GM21390 (cell line): ENCODE data around the gene IL12B.
"Not testable (repeated sequence)": the region's sequence is repeated elsewhere in the genome, so short reads cannot be mapped to it uniquely, and the experiment has no call there.

Experiments used
- ATAC-seq: cut with Tn5 transposase; IDR thresholded peaks from one replicate; pipeline ENCODE4 v1.9.1; 2021; ENCODE audit not compliant: unreplicated experiment

Gene IL12B

DNA sequence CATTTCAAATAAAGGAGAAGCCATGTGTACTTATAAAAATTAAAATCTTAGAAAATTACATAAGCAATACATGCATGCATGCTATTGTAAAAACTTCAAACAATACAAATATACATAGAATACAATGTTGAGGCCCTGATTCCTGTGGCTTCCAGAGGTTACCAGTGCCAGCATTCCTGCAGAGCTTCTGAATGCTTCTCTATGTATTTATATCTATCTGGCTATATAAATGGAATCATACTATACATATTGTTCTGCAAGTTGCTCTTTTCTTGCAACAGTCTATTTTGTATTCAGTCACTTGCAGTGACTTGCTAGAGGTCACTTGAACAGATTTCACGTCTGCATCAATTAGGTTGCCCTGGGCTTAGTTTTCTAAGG lies 3.2 kb upstream of the IL12B start:
- no peak for ATAC-seq

DNA sequence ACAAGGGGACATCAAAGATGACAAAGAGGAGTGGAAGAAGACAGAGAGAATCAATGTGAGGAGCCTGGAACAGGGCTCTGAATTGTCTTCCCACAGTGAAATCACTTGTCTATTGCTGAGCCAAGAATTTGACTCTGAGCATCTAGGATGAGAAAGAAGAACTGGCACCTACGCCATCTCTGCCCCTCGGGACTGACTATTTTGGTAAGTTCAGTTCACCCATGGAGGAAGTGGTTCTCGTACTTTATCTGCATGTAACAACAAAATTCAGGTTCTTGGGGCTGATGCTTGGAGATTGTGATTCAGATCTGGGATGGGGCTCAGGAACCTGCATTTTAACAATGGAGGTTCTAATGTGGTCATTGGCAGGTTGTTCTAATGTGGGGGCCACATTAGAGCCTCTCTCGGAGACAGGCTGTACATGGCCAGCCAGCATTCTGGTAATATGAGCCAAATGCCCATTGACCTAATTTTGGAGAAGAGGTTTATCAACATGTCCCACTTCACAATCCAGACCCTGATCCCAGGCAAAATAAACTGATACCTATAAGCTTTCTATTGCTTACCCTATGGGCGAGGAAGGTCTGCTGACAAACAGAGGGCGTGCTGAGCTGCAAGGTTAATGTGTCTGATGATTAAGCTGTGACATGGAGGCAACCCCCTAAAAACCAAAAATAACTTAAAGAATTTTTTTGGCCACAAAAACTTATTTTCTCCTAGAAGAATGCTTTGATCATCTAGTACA lies 2.7 kb upstream of the IL12B start:
- ATAC-seq = no peak

DNA sequence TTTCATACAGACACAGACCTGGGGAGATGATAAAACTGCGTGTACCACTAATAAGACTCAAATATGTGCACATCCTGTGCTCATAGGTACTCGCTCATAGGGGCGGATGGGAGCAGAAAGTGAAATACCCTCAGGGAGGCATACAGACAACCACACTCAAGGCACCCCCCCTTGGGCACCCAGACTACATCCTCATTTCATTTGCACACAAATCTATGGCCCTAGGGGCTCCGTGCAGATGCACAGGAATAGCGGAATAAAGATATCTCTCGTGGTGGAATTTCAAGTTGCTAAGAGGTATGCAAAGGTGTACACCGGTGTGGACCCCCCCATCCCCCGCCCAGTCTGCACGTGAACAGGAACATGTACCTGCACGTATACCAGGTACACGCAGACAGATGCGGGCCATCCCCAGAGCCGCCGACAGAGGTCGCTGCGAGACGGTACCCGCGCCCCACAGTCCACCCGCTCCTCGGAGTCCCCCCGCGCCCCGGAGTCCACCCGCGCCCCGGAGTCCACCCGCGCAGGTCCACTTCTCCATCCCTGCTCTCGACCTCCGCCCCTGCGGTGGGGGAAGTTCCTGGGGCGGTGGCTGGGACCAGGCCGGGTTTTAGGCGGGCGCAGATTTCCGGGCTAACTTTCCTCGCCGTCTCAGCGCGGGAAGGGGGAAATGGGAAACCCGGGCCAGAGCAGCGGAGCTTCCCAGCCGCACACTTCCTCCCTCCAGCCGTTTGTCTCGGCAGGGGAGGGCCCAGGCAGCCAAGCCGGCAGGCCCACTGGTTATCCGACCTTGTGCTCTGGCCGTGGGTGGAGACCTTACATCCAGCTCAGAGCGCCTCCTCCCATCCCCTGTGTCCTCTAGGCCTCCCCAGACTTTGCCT lies 1.0 kb upstream of the IL12B start:
- ATAC-seq = peak; percentile 64

DNA sequence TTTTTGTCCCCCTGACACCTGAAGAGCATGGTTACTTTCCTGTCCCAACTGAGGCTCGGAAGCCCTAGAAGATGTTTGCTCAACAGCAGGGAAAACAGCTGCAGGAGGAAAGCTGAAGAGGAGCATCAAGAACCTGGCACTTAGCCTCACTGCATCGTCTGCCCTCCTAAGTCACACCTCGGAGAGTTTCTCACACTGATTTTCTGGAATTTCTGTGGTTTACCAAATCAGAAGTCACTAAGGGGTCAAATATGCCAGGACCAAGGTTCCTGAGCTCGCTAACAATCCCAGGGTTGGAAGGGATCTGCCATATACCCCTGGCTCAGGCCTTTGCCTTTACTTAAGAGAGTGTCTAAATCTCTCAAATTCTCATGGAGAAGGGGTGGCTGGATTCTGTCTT lies 5.3 kb downstream of the IL12B start:
- ATAC-seq = no peak

DNA sequence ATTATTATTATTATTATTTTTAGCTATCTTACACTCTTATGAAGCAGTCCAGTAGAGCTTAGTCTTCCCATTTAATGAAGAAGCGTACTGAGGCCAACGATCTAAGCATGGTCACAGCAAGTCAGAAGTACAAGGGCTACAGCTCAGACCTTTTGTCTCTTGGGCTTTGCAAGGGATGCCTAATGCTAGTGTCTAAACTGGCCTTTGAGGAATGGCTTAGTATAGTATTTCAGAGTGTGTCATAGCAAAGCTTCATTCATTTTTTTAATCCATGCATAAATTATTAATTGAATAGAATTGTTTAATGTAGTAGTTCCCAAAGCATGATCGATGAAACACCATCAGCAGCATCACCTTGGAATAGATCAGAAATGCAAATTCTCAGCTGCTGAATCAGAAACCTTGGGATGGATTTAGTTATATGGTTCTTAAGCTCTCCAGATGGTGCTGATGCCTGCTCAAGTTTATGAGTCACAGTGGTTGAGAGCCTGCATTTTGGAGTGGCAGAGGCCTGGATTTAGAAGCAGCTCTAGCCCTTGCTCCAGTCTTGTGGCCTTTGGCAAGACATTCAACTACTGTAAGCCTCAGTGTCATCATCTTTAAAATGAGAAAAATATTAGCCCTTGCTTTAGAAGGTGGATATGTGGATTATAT lies 6.1 kb downstream of the IL12B start:
- ATAC-seq = no peak

DNA sequence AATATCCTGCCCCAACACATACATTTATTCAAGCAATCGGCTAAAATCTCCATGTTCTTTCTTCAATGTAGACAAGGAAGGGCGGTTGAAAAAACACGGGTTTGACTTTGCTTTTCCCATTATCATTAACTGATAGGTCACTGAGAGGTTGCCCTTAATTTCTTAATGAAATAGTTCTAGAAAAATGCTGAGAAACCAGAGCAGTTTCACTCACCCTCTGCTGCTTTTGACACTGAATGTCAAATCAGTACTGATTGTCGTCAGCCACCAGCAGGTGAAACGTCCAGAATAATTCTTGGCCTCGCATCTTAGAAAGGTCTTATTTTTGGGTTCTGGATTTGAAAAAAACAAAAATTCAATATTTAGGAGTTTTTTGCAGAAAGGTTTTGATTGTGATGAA lies 8.1 kb downstream of the IL12B start:
- ATAC-seq = no peak

DNA sequence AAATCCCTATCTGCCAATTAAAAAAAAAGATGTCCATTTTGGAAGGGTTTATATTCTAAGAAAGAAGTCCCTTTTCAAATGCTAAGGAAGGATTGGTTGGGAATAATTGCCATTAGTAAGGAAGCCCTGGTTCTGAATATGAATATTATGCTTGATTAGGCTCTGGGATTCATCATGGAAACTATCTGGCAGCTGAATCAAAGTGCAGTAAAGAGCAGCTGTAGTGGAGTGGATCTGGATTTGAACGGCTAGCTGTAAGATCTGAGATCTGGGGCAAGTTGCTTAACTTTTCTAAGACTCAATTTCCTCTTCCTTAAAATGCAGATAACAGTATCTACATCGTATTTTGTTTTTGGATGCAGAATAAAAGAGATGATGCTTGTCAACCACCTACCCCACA lies 10.5 kb downstream of the IL12B start:
- ATAC-seq = no peak

DNA sequence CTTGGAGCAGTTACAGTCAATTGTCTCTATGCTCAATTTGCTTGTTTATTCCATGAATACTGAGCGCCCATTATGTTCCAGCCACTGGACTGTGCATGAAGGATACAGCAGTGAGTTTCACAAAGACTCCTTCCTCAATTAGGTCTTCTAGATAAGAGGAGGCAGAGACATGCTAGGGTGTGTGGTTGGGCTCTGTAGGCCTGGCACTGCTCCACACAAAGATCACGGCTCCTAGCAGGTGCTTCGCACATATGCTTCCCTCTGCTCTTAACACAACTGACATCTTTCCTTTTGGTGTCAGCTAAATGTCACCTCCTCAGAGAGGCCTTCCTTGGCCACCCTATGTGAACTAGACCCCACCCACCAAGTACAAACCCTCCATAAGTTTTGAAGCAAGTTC lies 10.9 kb downstream of the IL12B start:
- ATAC-seq = no peak

DNA sequence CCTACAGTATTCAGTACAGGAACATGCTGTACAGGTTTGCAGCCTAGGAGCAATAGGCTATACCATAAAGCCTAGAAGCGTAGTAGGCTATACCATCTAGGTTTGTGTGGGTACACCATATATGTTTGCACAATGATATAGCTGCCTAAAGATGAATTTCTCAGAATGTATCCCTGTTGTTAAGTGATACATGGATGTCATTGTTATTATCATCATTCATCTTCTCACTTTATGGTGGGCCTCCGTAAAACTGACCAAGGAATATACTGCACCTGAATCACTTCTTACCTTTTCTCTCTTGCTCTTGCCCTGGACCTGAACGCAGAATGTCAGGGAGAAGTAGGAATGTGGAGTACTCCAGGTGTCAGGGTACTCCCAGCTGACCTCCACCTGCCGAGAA lies 11.8 kb downstream of the IL12B start:
- no peak for ATAC-seq

DNA sequence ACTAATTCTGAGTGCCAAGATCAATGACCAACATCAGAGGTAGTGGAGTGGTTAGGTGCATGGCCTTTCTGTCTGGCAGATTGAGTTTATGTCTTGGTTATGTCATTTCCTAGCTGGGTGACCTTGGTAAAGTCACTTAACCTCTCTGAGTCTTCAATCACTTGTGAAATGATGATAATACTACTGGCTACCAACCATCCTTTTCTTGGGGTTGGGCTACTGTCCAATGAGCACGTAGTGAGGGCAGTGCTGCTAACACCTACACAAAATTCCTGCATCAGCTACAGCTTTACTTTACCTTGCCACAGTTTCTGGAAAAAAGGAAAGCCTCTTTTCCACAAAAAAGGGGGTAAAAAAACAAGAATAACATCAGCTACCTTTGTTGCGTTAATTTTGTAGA lies 12.4 kb downstream of the IL12B start:
- no peak for ATAC-seq

DNA sequence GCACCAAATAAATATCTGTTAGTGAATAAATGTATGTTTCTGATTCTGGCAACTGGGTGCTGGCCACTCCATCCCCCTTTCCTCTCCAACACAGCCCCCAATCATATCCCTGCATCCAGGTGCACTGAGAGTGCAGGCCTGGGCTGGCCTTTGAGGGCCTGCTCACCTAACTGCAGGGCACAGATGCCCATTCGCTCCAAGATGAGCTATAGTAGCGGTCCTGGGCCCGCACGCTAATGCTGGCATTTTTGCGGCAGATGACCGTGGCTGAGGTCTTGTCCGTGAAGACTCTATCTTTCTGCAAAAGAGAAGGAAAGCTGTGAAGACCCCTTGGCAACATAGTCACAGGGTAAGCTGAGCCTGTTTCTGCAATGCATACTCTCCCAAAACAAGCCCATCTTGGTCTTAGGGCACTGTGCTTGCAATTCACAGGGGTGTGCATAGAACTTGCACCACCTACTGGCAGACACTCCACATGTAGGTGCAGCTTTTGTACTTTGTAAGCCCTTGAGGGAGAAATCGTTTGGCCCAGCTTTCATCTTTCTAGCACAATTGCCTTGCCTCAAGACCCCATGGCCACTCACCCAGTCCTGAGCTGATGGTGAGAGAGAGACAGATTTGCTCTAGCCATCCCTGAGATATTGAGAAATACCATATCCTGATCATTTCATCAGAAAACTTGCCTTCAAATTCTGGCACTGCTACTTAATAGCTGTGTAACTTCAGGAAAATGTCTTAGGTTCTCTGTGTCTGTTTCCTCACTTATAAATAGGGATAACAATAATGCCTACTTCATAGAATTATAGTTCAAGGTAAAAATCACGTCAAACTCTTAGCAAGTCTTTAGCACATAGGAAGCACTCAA lies 13.5 kb downstream of the IL12B start:
- peak; percentile 71 for ATAC-seq

DNA sequence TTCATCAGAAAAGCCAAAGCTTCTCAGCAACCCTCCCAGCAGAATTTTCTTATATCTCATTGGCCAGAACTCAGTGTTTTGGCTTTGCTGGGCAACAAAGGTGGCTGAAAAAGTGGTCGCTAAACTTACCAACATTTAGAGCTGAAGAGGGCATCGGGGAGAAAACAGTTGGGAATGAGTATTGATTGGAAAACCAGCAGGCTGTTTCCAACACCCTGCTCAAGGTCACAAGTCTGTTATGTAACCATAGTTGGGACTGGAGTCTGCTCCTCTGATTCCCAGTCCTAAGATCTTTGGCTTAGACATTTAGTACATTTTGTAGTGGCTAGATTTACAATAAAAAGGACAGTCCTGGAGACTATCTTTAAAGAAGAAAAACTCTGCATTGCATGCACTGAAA lies 17.1 kb downstream of the IL12B start:
- ATAC-seq = no peak

DNA sequence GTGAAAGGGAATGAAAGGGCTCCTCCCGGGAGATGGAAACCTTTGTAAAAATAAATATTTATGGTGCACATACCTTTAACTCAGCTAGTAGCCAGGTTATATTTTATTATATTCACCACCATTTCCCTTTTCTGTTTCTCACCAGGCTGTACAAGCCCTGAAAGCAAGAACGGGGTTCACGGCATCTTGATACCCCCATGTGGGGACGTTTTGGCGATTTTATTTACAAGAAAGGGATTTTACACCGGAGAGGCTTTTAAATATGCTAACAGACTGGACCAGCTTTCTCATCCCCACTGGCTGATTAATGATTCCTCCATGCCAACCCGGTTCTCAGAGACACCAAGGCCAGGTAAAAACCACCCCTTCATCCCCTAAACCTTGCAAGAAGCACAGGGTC lies 19.2 kb downstream of the IL12B start:
- ATAC-seq = no peak

DNA sequence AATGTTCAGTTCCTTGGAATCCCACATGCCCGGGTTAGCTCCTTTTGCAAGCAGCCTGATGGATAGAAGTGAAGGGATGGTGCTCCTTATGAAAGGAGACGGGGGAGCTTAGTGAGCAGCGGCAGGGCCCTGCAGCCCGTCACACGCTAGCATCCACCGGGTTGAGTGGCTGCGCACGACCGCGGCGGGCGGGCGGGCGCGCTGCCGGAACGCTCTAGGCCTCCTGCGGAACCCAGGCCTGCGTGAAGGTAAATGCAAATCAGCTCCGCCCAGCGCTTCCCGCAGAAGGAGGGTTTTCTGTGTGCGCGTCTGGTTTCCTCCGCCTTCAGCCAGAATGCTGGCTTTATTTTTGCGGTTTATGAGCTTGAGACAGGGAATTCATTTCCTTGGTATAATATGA lies 19.8 kb downstream of the IL12B start:
- no peak for ATAC-seq

DNA sequence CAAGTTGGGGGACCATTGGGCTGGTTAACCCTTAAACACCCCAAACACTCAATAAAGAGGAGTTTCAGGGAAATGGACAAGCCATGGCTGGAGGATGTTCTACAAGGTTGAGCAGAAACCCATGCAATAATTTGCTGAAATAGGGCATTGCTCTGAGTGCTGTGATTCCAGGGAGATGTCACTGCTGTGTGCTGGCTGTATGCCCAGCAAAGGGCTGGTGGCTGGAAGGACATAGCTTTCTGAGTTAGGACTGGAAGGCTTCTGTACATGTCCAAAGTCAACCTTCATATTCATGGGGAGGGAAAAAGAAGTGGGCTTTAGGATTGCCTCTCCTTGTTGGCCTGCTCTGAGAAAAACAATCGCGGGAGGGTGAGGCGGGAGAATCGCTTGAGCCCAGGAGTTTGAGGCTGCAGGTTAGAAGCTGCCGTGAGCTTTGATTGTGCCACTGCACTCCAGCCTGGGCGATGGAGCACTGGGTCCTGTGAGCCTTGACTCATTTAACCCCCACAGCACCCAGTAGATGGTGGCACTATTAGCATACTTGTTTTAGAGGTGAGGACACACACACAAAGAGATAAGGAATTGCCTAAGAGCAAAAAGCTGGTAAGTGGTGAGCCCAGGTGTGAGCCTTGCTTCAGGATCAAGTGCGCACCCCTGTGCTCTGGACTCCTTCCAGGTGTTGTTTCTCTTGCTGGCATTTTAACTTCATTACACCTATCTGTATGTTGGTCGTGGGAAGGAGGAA lies 20.4 kb downstream of the IL12B start:
- ATAC-seq = no peak

DNA sequence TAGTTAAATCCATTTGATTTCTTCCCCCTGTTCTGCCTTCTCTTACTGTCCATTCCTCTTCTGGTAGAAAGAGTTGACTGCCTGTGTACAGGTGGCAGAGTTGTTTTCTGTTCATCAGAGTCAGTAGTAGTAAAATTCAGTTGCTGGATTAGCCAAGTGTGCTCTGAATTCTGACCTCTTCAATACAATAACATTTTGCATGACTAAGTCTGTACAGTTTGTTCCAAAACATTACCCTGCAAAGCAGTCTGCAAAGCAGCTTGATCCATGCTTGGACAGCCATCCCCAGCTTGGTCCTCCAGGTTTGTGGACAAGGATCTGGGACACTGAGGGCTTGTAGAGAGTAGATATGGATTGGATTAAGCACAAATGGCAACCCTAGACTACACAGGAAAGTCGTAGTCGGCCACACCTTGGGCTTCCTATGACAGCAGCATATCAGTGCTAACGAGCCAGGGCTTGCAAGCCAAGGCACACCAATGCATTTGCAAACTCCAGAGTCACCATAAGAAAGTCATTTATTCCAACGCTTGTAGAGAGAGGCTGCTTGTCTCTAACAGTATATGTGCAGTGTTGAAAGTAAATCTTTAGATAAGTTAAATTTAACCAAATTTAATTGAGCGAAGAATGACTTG lies 25.2 kb downstream of the IL12B start:
- no peak for ATAC-seq

DNA sequence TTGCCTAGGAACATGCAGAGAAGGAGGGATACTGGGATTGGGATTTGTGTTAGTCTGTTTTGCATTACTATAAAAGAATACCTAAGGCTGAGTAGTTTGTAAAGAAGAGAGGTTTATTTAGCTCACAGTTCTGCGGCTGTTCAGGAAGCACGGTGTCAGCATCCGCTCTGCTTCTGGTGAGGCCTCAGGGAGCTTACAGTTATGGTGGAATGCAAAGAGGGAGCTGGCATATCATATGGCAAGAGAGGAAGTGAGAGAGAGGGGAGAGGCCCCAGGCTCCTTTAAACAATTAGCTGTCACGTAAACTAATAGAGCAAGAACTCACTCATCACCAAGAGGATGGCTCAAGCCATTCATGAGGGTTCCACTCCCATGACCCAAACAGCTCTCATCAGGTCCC lies 27.0 kb downstream of the IL12B start:
- no peak for ATAC-seq

DNA sequence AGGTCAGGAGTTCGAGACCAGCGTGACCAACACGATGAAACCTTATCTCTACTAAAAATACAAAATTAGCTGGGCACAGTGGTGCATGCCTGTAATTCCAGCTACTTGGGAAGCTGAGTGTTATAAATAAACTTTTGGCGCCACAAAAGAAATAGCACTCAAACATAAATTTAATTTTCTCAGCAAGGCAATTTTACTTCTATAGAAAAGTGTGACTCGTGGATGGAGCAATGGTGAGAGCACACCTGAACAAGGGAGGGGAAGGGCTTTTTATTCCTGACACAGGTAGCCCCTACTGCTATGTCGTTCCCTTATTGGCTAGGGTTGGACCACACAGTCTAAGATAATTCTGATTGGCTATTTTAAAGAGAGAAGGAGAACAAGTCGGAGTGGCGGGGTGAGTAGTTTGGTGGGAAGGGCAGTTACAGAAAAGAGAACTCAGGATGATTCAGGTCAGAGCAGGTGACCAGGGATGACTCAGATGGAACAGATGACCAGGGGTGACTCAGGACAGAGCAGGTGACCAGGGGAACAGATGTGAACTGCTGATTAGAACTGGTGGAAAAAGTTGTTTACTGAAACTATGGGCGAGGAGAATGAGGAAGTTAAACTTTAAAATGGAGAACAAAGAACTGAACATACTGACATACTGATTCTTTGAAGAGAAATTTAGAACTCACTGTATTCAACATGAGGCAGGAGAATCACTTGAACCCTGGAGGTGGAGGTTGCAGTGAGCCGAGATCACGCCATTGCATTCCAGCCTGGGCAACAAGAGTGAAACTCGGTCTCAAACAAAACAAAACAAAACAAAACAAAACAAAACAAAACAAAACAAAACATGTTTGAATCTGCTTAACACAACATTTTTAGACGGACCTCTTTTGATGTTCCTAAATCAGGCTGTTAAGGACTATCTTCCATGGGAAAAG lies 28.1 kb downstream of the IL12B start:
- ATAC-seq = not testable (repeated sequence)

DNA sequence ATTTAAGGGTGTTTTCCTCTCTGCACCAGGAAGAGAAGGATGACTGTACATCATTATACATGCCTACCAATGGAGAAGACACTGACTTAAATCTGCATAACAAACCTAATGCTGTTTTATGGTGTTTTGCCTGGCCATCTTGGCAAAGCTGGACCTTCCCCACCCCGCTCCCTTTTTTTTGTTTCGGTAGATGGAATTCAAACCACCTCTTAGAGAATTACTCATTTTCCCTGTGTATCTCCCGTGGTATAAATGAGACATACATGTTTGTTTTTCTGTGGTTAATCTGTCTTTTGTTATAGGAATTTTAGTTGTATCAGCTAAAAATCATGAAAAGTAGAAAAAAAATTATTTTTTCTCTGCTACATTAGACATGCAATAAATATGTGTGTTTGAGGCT lies 28.8 kb downstream of the IL12B start:
- no peak for ATAC-seq
